Brain pericyte (primary cell): ENCODE results near the gene TUBGCP3.

Source experiments
- DNase-seq: peaks from one replicate; pipeline ENCODE4 v3.0.0-alpha.2; 2012; ENCODE audit warnings: low read depth, low spot score

The TUBGCP3 gene

DNA sequence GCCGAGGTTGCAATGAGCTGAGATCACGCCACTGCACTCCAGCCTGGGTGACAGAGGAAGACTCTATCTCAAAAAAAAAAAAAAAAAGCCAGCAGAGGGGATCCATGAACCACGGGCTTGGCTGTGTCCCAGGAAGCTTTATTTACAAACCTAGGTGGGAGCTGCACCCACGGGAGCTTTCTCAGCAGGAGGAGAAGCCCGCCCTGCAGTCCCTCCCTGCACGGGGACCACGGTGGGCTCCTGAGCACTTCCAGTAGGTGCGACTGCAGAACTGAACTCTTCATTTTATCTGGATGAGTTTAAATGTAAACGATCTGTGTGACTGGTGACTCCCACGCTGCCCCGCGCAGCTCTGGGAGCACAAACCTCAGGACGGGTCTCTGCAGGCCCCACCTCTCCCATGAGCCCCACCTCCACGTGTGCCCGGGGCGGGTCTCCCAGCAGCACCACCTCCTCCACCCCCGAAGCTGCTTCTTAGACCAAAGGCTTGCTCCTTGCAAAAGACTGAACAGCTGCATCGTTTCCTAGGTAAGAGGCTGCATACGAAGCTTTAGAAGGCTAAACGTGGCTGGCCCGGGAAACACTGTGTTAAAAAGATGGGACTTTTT lies 145.4 kb downstream of the TUBGCP3 start:
- DNase-seq, result no peak

GRCh38 chr13:112441779-112442310 lies 146.1 kb downstream of the TUBGCP3 start:
- no peak for DNase-seq

DNA sequence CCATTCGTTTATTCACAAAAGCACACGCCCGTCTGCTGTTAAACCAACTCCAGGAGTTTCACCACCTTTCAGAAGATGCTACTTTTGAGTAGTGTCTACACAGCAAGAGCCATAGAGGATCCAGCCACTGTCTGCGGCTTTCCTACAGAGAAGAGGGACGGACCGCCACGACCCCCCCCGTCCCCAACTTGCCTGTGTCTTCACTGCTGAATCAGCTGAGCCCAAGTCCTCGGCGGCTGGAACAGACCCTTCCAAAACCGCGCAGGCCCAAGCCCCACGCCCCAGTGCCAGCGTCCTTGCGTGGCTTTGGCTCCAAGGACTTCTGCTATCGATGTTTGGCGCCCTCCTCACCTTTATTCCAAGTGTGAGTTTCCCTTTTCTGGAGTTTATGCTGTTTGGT lies 146.7 kb downstream of the TUBGCP3 start:
- no peak for DNase-seq

GRCh38 chr13:112438515-112438914 lies 149.4 kb downstream of the TUBGCP3 start:
- no peak for DNase-seq

DNA sequence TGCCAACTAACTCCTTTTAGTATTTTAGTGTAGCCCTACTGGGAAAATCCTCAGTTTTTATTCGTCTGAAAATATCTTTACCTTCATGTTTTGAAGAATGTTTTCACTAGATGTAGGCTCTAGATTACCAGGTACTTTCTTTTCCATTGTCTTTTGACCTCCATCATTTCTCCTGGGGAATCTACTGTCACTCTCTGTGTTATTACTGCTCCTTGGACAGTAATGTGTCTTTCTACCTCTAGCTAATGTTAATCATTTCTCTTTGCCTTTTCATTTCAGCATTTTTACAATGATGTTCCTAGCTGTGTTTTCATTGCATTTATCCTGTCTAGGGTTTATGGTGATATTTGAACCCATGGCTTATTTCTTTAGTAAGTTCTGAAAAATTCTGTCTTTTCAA lies 149.9 kb downstream of the TUBGCP3 start:
- DNase-seq, result no peak

GRCh38 chr13:112435973-112436372 lies 152.0 kb downstream of the TUBGCP3 start:
- no peak for DNase-seq
